ENCODE data around the gene MRPL38. TPM values are rescaled to one million over a fixed set of nuclear protein-coding genes. Genes with fewer than 3 reads are reported as not detected.
A peak's percentile ranks its signal among the peaks of the same experiment; 100 is the strongest.

MRPL38 gene
- total RNA-seq (10 to 100 TPM; 40.6 to 59.9 (median 45.9) TPM), polyA plus RNA-seq (10 to 100 TPM; 95.3 to 95.8 TPM)

DNA sequence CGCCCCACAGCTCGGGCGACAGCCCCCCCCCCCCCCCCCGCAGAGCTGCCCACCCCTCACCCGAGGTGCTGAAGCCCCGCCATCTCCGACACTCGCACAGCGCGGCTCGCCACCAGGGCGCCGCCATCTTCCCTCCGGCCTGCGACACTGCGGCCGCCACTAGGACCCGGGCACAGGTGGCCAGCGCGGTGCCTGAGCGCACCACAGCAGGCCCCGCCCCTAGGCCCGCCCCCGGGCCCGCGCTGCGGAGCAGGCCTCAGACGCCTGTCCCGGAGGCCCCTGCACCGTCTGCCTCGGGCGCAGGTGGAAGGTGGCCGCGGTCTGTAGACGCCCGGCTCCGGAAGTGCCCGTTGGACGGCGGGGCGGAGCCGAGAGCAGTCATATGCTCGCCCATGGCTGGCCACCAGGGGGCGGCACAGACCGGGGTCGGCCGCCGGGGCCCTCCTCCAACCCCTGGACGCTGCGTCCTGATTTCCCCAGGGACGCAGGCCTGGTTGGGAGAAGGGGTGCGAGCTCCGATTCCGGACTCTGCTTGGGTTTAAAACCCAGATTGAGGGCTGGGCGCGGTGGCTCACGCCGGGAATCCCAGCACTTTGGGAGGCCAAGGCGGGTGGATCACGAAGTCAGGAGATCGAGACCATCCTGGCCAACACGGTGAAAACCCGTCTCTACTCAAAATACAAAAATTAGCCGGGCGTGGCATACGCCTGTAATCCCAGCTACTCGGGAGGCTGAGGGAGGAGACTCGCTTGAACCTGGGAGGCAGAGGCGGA, at the start of gene MRPL38:
MRPL38 (minus strand) TSS at position 136 of the 773 bp plus-strand sequence; CDS start at position 127, 9 bp downstream.
- intact Hi-C loops (cut with DNase I) = loop anchor here in 2 of 3 donors (2.0 to 5.0 kb wide), 2 partner anchors 100 to 102 kb away; no protein-coding TSS in a partner anchor
- 1 to 2% methylated on average over 54 to 67 of the region's 69 CpGs for WGBS, 2 donors
- no peaks in the 10 kb centered on the region for H3K27me3 ChIP-seq
- H3K27ac ChIP-seq = peak within 1 kb of the TSS; percentile 88 to 93 (median 90)
- H3K4me3 ChIP-seq = peak within 1 kb of the TSS; percentile 41 to 92 (median 87)
- FAIRE-seq = no peak
- DNase-seq = peak; percentile 92 to 99 (median 98)
- H3K4me1 ChIP-seq = peaks cover 0 to 15% (median 13%) of the 10 kb centered on the region in 3 donors
- TF ChIP-seq, protein P1, sequence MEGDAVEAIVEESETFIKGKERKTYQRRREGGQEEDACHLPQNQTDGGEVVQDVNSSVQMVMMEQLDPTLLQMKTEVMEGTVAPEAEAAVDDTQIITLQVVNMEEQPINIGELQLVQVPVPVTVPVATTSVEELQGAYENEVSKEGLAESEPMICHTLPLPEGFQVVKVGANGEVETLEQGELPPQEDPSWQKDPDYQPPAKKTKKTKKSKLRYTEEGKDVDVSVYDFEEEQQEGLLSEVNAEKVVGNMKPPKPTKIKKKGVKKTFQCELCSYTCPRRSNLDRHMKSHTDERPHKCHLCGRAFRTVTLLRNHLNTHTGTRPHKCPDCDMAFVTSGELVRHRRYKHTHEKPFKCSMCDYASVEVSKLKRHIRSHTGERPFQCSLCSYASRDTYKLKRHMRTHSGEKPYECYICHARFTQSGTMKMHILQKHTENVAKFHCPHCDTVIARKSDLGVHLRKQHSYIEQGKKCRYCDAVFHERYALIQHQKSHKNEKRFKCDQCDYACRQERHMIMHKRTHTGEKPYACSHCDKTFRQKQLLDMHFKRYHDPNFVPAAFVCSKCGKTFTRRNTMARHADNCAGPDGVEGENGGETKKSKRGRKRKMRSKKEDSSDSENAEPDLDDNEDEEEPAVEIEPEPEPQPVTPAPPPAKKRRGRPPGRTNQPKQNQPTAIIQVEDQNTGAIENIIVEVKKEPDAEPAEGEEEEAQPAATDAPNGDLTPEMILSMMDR (IDR thresholded peaks at IDR 0.05) = peak; percentile 97 to 100 (median 98)
- peaks cover 3 to 16% (median 9%) of the 10 kb centered on the region in 3 donors for H3K36me3 ChIP-seq
- peak; percentile 95 to 97 (median 96) for ATAC-seq
- H3K9me3 ChIP-seq = no peaks in the 10 kb centered on the region

DNA sequence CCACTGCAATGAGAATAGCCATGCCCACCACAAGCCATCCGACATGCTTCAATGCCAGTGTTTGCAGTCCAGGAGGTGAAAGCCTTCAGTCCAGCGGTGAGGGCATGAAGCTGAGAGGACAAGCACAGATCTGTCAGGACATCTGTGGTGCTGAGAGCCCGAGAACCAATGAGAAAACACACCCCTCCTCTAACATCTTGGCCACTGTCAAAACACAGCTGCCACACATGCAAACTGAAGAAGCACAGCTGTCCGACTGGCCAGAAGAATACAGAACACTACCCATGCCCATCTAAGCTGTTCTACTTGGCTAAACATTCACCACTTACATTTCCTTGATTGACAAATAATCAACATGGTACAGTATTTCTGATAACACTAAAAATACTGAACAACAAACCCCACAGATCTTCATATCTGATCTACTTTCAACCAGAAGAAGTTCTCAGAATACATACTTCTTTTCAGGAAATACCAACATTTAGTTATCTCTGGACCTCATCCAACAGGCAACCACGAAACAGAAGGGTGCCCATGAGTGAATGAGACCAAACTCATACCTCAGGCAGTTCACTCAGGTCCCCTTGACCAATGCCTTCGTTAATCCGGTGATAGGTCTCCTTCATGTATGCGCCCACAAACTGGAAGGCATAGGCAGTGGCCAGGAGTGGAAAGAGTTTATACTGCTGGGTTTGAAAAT, 46.3 kb upstream of the MRPL38 start:
- no peak overlapping the region for H3K27ac ChIP-seq
- H3K4me3 ChIP-seq = no peak overlapping the region
- H3K36me3 ChIP-seq = peaks cover 4 to 95% (median 64%) of the 10 kb centered on the region in 3 donors
- H3K4me1 ChIP-seq = no peaks in the 10 kb centered on the region
- FAIRE-seq (no peak), ATAC-seq (no peak), DNase-seq (no peak)
- H3K9me3 ChIP-seq = no peaks in the 10 kb centered on the region
- TF ChIP-seq, protein P1 (IDR thresholded peaks at IDR 0.05) = no peak
- intact Hi-C loops (cut with DNase I) = no loop called here
- WGBS, 2 donors = 77 to 81% methylated on average over 8 of the region's 8 CpGs
- H3K27me3 ChIP-seq = no peaks in the 10 kb centered on the region

DNA sequence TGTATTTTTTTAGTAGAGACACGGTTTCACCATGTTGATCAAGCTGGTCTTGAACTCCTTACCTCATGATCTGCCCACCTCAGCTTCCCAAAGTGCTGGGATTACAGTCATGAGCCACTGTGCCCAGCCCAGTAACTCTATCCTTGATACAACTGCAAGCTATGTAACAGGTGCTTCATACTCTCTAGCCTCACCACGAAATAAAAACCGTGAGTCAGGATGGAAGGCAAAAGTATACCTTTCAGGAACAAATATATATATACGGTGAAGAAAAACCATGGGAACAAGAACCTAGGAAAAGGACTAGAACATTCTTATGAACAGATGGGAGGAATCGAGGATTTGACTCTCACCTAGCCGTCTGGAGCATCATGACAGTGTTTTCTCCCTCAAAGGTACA, 45.7 kb upstream of the MRPL38 start:
- intact Hi-C loops (cut with DNase I) = no loop called here
- 91% methylated on average over 6 of the region's 6 CpGs for WGBS, 2 donors
- TF ChIP-seq, protein P1 (IDR thresholded peaks at IDR 0.05) = no peak

DNA sequence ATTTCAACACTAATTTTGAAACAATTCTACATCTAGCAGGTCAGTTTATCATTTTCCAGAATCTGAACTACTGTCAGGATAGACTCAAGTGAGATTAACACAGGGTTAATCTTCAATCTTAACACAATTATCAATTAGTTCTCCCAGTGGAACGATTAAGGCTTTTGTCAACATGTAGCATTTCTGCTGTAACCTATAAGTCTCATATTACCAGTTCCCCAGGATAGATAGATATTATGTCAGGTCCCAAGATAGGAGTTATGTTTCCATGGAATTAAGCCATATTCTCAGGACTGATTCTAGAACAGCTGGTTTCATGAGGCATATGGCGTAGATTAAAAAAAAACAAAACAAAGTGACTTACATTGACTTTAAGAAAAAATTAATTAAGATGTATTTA, 40.5 kb upstream of the MRPL38 start:
- intact Hi-C loops (cut with DNase I) = no loop called here
- ATAC-seq = no peak
- H3K27me3 ChIP-seq = no peaks in the 10 kb centered on the region
- H3K36me3 ChIP-seq = peaks cover 4 to 46% (median 27%) of the 10 kb centered on the region in 3 donors
- no peaks in the 10 kb centered on the region for H3K9me3 ChIP-seq
- peaks cover 6 to 8% (median 8%) of the 10 kb centered on the region in 3 donors for H3K4me1 ChIP-seq
- WGBS, 2 donors = 31 to 33% methylated on average over 2 of the region's 2 CpGs
- TF ChIP-seq, protein P1 (IDR thresholded peaks at IDR 0.05) = no peak
- H3K27ac ChIP-seq = no peak overlapping the region
- no peak for FAIRE-seq
- no peak overlapping the region for H3K4me3 ChIP-seq
- no peak for DNase-seq

More for the DNA sequence above, 45.7 kb upstream of the MRPL38 start:
- Histone ChIP-seq H3K36me3 (peaks cover 4 to 95% (median 64%) of the 10 kb centered on the region in 3 donors), H3K27ac (no peak overlapping the region), H3K27me3 (no peaks in the 10 kb centered on the region), H3K4me3 (no peak overlapping the region), H3K9me3 (no peaks in the 10 kb centered on the region), H3K4me1 (peaks cover 0 to under 1% (median 0%) of the 10 kb centered on the region in 3 donors)
- DNase-seq (no peak), ATAC-seq (no peak), FAIRE-seq (no peak)
